Transverse colon (tissue), 4 donors: Measurements from ENCODE around the gene MASP1.

Experiments
- POLR2AphosphoS5 ChIP-seq, 3 donors: sonication (generic); formaldehyde crosslinking; IDR thresholded peaks; one replicate each; pipeline ENCODE4 v1.6.1; 2016; ENCODE audit warnings: antibody characterized with exemption in 3 of 3
- TF ChIP-seq, protein P1 (sequence below), 5 experiments: fragments of 200-600 bp in 3 of 5; fragments of 450-650 bp in 2 of 5; sonication (generic) in 3 of 5; IDR thresholded peaks; 1 replicate in 2 of 5; 2 replicates in 3 of 5; pipeline ENCODE4 v1.5.1; 2016 to 2017; ENCODE audit warnings: antibody characterized with exemption in 5 of 5, inconsistent platforms in 3 of 5, mild to moderate bottlenecking in 2 of 5, moderate library complexity in 1 of 5

DNA sequence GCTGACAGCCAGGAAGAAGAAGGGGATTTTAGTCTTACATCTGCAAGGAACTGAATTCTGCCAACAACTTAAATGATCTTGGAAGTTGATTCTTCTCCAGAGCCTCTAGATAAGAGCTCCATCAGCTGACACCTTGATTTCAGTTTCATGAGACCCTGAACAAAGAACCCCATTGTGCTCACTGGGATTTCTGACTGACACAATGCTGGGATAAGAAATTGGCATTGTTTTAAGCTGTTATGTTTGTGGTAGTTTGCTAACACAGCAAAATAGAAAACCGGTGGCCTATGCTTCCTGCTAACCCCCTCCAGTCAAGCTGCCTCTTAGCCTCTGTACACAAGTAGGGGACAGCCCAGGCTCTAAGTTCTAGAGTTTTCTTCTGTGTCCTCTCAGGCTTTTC, 36.2 kb downstream of the MASP1 start:
- no peak for TF ChIP-seq POLR2AphosphoS5 (IDR thresholded peaks at IDR 0.05)
- TF ChIP-seq, protein P1, sequence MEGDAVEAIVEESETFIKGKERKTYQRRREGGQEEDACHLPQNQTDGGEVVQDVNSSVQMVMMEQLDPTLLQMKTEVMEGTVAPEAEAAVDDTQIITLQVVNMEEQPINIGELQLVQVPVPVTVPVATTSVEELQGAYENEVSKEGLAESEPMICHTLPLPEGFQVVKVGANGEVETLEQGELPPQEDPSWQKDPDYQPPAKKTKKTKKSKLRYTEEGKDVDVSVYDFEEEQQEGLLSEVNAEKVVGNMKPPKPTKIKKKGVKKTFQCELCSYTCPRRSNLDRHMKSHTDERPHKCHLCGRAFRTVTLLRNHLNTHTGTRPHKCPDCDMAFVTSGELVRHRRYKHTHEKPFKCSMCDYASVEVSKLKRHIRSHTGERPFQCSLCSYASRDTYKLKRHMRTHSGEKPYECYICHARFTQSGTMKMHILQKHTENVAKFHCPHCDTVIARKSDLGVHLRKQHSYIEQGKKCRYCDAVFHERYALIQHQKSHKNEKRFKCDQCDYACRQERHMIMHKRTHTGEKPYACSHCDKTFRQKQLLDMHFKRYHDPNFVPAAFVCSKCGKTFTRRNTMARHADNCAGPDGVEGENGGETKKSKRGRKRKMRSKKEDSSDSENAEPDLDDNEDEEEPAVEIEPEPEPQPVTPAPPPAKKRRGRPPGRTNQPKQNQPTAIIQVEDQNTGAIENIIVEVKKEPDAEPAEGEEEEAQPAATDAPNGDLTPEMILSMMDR (IDR thresholded peaks at IDR 0.05): no peak
